ENCODE results near the gene PACRG.
"Not testable (repeated sequence)": the region's sequence is repeated elsewhere in the genome, so short reads cannot be mapped to it uniquely, and the experiment has no call there.

Gene PACRG

GRCh38 chr6:162942866-162943265 is 215.1 kb downstream of the PACRG start:
- DNase-seq (ENCODE audit: low spot score): no peak

- no peak for DNase-seq (ENCODE audit: low spot score)
Measured at GRCh38 chr6:162943369-162943768, 215.6 kb downstream of the PACRG start.

- no peak for DNase-seq (ENCODE audit: low spot score)
Measured at GRCh38 chr6:162951164-162951743, 223.5 kb downstream of the PACRG start.

GRCh38 chr6:162952423-162952822 is 224.6 kb downstream of the PACRG start:
- DNase-seq (ENCODE audit: low spot score): no peak

GRCh38 chr6:162957062-162957461 is 229.3 kb downstream of the PACRG start:
- no peak for DNase-seq (ENCODE audit: low spot score)

GRCh38 chr6:162960679-162961457 is 233.1 kb downstream of the PACRG start:
- no peak for DNase-seq (ENCODE audit: low spot score)

- DNase-seq (ENCODE audit: low spot score): peak; percentile 31
Measured at GRCh38 chr6:162962093-162962492, 234.3 kb downstream of the PACRG start.

- DNase-seq (ENCODE audit: low spot score): no peak
Measured at GRCh38 chr6:162963861-162964260, 236.1 kb downstream of the PACRG start.

- DNase-seq (ENCODE audit: low spot score): peak; percentile 96
Measured at GRCh38 chr6:162964488-162965140, 236.8 kb downstream of the PACRG start.

- DNase-seq (ENCODE audit: low spot score): no peak
Measured at GRCh38 chr6:162965366-162965765, 237.6 kb downstream of the PACRG start.

- no peak for DNase-seq (ENCODE audit: low spot score)
Measured at GRCh38 chr6:162970246-162970645, 242.5 kb downstream of the PACRG start.

GRCh38 chr6:162971356-162971755 is 243.6 kb downstream of the PACRG start:
- no peak for DNase-seq (ENCODE audit: low spot score)

GRCh38 chr6:162973151-162973872 is 245.5 kb downstream of the PACRG start:
- no peak for DNase-seq (ENCODE audit: low spot score)

- peak; percentile 14 for DNase-seq (ENCODE audit: low spot score)
Measured at GRCh38 chr6:162973980-162974379, 246.2 kb downstream of the PACRG start.

GRCh38 chr6:162974685-162975084 is 246.9 kb downstream of the PACRG start:
- DNase-seq (ENCODE audit: low spot score): no peak

- no peak for DNase-seq (ENCODE audit: low spot score)
Measured at GRCh38 chr6:162976141-162976540, 248.4 kb downstream of the PACRG start.

- DNase-seq (ENCODE audit: low spot score): not testable (repeated sequence)
Measured at GRCh38 chr6:162983234-162983633, 255.5 kb downstream of the PACRG start.

- DNase-seq (ENCODE audit: low spot score): no peak
Measured at GRCh38 chr6:162998777-162999176, 271.0 kb downstream of the PACRG start.

GRCh38 chr6:162999575-163000285 is 272.0 kb downstream of the PACRG start:
- DNase-seq (ENCODE audit: low spot score): peak; percentile 89

- peak; percentile 3 for DNase-seq (ENCODE audit: low spot score)
Measured at GRCh38 chr6:163001330-163001729, 273.6 kb downstream of the PACRG start.

GRCh38 chr6:163008186-163008585 is 280.4 kb downstream of the PACRG start:
- DNase-seq (ENCODE audit: low spot score): no peak

- no peak for DNase-seq (ENCODE audit: low spot score)
Measured at GRCh38 chr6:163008626-163009025, 280.9 kb downstream of the PACRG start.

All from AG08395 (cell line).